ENCODE results near the gene GNL3.

GNL3 gene

DNA sequence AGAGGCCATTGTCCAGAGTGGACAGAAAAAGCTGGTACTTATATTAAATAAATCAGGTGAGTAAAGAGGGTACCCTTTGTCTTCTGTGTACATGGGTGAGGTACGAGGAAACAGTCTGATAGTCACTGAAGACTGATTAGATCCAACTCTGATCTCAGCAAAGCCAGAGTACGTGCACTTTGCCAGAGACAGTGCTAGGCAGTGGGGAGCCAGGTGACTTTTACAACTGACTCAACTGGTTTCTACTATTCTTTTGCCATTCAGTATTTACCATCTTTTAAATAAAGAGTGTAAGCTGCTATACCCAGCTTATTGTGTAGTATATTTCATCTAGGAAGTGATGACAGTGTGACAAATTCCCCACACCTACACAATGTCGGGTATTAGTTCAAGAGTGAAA is 3.3 kb downstream of the GNL3 start:
- DNase-seq (ENCODE audit: low read depth in 2 of 2): no peak

DNA sequence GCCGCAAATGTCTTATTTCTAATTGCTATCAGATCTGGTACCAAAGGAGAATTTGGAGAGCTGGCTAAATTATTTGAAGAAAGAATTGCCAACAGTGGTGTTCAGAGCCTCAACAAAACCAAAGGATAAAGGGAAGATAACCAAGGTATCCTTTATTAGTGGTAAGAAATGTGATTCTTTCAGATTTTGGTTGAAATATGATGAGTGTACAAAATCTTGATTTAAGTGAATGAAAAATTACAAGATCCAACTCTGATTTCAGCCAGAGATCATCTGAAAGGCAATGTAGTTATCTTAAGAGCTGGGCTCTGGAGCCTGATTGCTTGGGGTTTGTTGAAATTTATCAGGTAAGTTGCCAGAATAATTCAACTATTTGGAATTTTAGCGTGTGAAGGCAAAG is 4.7 kb downstream of the GNL3 start:
- DNase-seq (ENCODE audit: low read depth in 2 of 2): no peak

- DNase-seq (ENCODE audit: low read depth in 2 of 2): no peak
These were observed 7.2 kb downstream of the GNL3 start for GRCh38 chr3:52693071-52693470.

DNA sequence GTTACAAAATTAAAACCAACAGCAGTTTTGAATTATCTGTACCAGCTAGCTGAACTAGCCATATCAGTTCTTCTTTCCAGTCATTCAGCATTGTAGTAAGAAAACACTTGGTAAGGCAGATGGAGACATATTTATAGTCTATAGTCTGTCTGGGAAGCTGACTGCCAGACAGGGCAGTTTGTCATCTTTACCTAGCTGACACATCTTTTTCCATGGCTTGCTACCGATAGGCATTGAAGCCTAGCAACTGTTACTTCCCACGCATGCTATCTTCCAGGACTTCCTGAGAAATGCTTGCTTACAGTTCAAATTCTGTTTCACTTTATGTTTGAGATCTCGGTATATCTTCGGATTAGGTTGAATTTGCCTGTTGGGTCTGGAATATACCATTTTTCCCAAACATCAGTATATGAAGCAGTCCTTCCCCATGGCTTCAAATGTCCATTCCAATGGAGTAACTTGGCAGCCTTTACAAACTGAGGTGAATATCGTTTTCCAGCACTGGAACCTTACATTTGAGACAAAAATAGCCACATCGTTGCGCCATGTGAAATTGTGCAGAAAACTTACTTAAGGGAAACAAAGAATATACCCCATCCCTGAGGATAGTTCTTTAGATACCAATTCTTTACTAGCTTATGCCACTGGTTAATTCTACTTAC is 8.8 kb downstream of the GNL3 start:
- no peak for DNase-seq (ENCODE audit: low read depth in 2 of 2)

- DNase-seq (ENCODE audit: low read depth in 2 of 2): no peak
These were observed 10.2 kb downstream of the GNL3 start for GRCh38 chr3:52695798-52696671.

DNA sequence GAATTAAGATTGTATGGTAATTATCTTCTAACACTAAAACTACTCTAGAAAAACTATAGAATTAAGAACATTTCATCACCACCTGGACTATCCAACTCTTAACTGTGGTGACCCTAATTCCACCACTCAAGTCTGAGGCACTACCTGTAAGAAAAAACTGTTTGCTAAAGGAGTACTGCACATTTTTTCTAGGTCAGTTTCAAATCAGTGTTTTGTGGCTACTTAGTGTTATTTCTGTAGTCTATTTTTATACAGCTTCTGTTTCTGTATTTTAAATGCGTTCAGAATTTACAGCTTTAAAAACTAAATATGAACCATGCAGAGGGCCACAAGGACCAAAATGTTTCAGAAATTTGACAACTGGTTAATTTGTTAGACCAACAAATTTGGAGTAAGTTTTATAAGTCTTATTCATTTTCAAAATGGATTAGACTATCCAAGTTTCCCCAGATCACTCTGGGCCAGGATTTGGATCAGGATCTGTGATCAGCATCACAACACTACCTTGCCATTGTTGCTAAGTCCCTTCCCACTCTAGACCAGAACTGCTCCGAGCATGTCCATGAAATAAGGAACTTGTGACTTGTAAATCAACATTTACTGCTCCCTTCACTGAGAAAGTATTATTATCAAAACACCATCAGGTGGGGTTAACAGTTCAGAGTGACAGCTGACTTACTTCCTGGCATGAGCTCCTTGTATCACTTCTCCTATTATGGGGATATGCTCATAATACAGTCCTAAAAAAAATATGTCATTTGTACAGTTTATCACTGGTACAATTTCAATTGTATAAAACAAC is 11.2 kb downstream of the GNL3 start:
- DNase-seq (ENCODE audit: low read depth in 2 of 2): no peak

- no peak for DNase-seq (ENCODE audit: low read depth in 2 of 2)
These were observed 11.8 kb downstream of the GNL3 start for GRCh38 chr3:52697632-52697965.

GRCh38 chr3:52703341-52703740 is 17.5 kb downstream of the GNL3 start:
- DNase-seq (ENCODE audit: low read depth in 2 of 2): no peak

DNA sequence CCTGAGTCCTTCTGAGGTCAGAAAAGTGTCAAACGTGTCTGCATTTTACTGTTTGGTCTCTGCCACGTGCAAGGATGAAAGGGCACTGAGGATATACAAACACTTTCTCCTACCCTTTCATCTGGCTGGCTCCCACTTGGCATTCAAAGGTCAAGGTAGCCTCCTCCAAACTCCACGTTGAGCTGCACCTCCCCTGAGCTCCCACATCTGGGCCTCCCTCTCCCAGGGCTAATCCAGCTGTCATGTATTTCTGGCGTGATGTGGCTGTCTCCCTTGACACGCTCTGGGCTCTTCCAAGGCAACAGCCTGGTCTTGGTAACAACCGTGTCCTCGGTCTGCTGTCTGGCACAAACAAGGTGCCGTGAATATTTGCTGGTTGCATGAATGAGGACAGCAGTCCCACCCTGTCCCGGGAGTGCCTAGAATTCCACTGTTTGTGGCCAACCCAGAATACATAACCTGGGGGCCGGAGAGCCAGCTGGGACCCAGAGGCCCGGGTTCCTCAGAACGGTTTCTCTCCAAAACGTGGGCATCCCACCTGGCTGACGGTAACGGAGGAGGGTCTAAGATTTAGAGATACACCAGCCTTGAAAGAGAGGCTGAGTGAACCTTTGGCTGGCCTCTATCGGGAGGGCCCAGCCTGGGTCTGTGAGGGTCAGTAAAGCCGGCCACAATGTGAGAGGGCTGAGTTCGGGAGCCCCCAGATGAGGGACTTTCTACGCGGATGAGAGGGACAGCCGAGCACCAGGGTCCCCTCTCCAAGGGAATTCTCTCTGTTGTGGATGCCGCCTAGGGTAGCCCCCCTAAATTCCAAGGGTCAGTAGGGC is 19.0 kb downstream of the GNL3 start:
- DNase-seq (ENCODE audit: low read depth in 2 of 2): no peak

- no peak for DNase-seq (ENCODE audit: low read depth in 2 of 2)
These were observed 19.5 kb downstream of the GNL3 start for GRCh38 chr3:52705438-52705687.

DNA sequence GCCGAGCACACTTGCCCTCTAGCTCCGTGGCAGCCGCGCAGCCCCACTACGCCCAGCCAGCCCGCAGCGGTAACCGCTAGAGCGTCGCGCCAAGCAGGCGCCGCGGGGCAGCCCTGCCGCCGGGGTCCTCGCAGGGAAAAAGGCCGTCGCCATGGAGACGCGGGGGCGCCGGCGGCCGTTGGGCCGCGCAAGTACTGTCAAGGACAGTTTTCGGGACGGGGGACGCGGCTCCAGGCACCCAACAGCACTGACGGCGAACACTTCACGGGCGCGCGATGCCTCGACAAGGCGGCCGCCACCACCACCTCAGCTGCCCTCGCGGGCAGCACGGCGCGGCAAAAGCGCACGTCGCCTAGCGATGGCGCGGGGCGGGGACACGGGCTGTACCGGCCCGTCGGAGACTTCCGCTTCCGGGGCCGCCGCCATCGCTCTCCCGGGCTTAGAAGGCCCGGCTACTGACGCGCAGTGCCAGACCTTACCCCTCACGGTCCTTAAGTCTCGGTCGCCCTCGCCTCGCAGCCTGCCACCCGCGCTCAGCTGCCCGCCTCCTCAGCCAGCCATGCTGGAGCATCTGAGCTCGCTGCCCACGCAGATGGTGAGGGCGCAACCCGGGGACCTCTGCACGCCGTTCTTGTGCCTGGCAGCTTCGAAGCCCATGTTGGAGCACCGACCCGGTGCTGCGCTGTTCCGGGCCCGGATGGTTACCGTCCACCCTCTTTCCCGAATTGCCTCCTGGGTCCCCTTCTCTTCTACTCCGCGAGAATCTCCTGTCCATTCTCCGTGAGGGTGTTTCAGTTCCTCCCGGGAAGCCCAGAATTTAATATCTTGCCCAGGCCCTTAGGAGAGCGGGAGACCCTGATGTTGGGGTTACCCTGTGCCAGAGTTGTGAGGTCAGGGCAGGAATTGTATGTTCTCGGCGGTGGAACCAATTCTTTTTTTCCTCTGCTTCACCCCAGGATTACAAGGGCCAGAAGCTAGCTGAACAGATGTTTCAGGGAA is 20.2 kb downstream of the GNL3 start, which contains the start of the genes GLT8D1 and SPCS1:
Gene GLT8D1, minus strand, starts transcription at position 104 of the 999 bp plus-strand sequence. CDS start 5,331 bp downstream, outside the sequence.
Gene SPCS1, plus strand, starts transcription at position 419 of the 999 bp plus-strand sequence. Its CDS starts 141 bp downstream, at position 560.
- DNase-seq (ENCODE audit: low read depth in 2 of 2): peak; percentile 79 to 81

- DNase-seq (ENCODE audit: low read depth in 2 of 2): no peak
These were observed 21.8 kb downstream of the GNL3 start for GRCh38 chr3:52707585-52707984.

DNA sequence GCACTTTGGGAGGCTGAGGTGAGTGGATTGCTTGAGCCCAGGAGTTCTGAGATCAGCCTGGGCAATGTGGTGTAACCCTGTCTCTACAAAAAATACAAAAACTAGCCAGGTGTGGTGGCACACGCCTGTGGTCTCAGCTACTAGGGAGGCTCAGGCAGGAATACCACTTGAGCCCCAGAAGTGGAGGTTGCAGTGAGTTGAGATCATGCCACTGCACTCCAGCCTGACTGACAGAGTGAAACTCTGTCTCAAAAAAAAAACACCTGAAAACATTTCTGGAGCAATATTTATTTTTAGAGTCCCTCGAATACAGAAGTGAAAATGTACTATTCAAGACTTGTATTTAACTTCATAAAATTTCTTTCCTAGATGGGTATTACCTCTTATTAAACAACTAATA is 24.7 kb downstream of the GNL3 start:
- DNase-seq (ENCODE audit: low read depth in 2 of 2): no peak

DNA sequence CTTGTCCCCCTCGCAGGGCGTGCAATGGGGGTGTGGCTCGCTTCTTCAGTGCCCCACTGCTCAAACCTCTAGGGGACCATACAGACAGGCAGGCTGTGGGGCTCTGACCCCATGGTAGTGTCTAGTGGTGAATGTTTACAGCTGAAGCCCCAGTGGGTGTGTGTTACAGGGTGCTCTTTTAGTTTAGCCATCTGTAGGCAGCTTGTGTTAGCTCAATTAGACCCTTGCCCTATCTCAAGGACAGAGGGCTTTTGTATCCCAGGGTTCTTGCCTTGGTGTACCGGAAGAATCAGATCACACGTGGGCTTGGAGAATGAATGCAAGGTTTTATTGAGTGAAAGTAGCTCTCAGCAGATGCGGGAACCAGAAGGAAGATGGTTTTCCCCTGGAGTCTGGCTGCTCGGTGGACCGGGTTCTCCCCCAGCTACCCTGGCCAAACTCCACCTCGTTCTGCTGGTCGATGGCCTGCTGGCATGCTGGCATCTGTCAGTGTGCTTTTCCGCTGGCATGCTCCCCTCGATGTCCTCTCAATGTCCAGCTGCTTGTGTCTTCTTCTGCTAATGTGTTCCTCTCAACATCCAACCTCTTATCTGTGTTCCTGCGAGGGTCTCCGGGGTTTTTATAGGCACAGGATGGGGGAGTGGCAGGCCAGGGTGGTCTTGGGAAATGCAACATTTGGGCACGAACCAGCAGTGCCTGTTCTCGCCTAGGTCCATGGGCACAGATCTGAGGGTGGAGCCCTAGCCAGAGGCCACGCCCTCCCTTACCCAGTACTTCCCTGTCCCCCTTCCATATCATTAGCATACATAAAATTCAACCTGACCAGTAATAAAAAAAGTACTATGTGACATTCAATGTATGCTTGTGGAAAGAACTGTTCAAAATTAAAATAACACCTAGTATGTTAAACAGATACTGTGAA is 26.7 kb downstream of the GNL3 start:
- no peak for DNase-seq (ENCODE audit: low read depth in 2 of 2)

DNA sequence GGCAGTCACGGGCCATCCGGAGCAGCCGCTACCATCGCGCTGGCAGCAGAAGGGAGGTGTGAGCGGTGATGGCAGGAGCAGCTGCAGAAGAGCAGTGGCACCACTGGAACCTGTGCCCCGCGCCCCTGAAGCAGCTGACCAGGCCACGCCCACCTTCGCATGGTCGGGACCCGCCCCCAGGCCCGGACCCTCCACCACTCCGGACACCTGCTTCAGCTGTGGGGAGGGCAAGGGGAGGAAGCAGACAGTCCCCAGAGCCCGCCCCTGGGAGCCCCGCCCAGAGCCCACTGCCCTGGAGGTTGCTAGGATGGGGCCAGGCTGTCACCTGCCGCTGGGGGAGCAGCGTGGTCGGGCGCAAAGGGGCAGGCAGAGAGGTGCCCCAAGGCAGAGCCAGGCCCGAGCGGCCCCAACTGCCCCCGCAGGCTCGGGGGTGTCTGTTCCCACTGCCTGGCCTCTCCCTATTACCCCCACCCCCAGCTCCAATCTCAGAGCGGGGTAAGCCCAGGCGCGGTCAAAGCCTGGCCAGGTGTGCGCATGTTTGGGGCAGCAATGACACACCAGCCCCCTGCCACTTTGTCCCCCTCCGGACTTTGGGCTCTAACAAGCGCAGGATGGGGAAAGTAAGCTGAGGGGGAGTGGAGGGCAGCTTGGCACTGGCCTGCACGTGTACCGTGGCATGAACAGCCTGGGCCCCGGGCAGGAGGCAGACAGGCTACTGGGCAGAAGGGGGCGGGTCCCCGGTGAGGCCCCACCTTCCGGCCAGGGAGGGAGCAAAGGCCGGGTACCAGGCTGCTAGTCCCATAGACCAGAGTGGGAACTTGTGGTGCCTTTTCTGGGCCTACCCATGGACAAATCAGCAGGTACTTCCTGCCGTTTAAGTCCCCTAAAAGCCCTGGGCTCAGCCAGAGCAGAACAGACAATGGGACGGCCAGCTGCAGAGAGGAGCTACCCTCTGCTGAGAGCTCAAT is 28.8 kb downstream of the GNL3 start:
- DNase-seq (ENCODE audit: low read depth in 2 of 2): no peak

DNA sequence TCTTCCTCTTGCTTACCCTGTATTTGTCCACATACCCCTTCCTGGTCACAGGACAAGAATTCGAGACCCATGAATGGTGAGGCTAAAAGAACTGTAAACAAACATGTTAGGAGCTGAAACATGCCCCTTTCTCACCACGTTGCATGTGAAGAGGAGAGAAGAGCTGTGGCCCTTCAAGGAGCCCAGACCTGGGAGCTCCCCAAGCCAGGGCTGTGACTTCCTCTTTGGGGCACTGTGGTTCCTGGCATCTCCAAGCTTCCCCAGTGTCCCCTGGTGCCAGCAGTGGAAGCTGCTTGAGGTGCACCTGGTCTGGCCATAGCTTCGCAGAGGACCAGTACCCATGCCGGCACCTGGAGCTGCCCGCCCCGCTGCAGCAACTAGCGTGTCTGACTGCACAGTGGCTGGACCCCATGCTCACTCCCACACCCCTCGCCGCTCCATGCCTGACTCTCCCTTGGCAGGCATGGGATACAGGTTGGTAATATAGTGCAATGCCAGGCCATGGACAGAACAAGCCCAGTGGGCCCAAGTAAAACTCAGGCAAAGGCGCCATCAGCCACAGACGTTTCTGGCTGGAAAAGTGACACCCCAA is 30.0 kb downstream of the GNL3 start:
- no peak for DNase-seq (ENCODE audit: low read depth in 2 of 2)

DNA sequence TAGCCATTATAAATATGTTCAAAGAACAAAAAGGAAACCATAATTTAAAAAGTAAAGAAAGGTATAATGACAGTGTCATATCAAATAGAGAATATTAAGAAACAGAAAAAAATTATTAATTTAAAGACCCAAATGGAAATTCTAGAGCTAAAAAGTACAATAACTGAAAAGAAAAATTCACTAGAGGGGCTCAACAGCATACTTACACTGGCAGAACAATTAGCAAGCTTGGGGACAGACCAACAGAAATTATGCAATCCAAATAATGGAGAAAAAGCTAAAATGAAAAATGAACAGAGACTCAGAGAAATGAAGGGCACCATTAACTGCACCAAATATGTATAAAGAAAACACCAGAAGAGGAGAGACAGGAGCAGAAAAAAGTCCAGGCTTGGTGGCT is 33.8 kb downstream of the GNL3 start:
- DNase-seq (ENCODE audit: low read depth in 2 of 2): no peak
